T-helper 2 cell (primary cell): ENCODE results near the gene TMEM31.
A peak's percentile ranks its signal among the peaks of the same experiment; 100 is the strongest.
"Not testable (repeated sequence)": the region's sequence is repeated elsewhere in the genome, so short reads cannot be mapped to it uniquely, and the experiment has no call there.

ENCODE experiments used
- DNase-seq, 5 experiments: peaks; one replicate each; pipeline versions ENCODE4 v3.0.0 to v3.0.0-alpha.2; 2012 to 2022

Gene TMEM31

GRCh38 chrX:103726477-103726876 lies 15.8 kb downstream of the TMEM31 start:
- no peak for DNase-seq

GRCh38 chrX:103727115-103727514 lies 16.4 kb downstream of the TMEM31 start:
- no peak for DNase-seq

- DNase-seq: no peak
Measured at GRCh38 chrX:103729015-103729414, 18.3 kb downstream of the TMEM31 start.

GRCh38 chrX:103730147-103730795 lies 19.6 kb downstream of the TMEM31 start:
- no peak for DNase-seq

- DNase-seq: no peak
Measured at GRCh38 chrX:103730796-103731493, 20.2 kb downstream of the TMEM31 start.

- no peak for DNase-seq
Measured at GRCh38 chrX:103733017-103733416, 22.3 kb downstream of the TMEM31 start.

- peak in 1 of 5 experiments; percentile 82 for DNase-seq
Measured at GRCh38 chrX:103734125-103734760, 23.5 kb downstream of the TMEM31 start.

GRCh38 chrX:103737696-103738095 lies 27.0 kb downstream of the TMEM31 start:
- DNase-seq: no peak

- no peak for DNase-seq
Measured at GRCh38 chrX:103739421-103739820, 28.7 kb downstream of the TMEM31 start.

- DNase-seq: no peak
Measured at GRCh38 chrX:103741879-103742278, 31.2 kb downstream of the TMEM31 start.

GRCh38 chrX:103742339-103742738 lies 31.6 kb downstream of the TMEM31 start:
- no peak for DNase-seq

GRCh38 chrX:103747163-103747562 lies 36.5 kb downstream of the TMEM31 start:
- no peak for DNase-seq

- no peak for DNase-seq
Measured at GRCh38 chrX:103754401-103754800, 43.7 kb downstream of the TMEM31 start.

GRCh38 chrX:103756736-103757135 lies 46.0 kb downstream of the TMEM31 start:
- no peak for DNase-seq

- DNase-seq: no peak
Measured at GRCh38 chrX:103758555-103758954, 47.8 kb downstream of the TMEM31 start.

- not testable (repeated sequence) for DNase-seq
Measured at GRCh38 chrX:103763541-103763940, 52.8 kb downstream of the TMEM31 start.
